Stimulated activated CD4-positive, alpha-beta T cell treated with anti-CD3 and anti-CD28 coated beads, Interleukin-12 subunit alpha, Interleukin-12 subunit beta, amount 100 ng/mL, for 4 hours (primary cell): ENCODE measurements around the gene PQBP1.

Experiments
- DNase-seq: peaks from one replicate; pipeline ENCODE4 v3.0.0-alpha.2; 2020

PQBP1 gene

GRCh38 chrX:48902776-48903175 is 5.0 kb downstream of the PQBP1 start:
- DNase-seq, result no peak

- DNase-seq, result no peak
Measured at GRCh38 chrX:48903290-48903689, 5.6 kb downstream of the PQBP1 start.

- DNase-seq, result no peak
Measured at GRCh38 chrX:48904180-48904579, 6.5 kb downstream of the PQBP1 start.

GRCh38 chrX:48904626-48905025 is 6.9 kb downstream of the PQBP1 start:
- no peak for DNase-seq

- no peak for DNase-seq
Measured at GRCh38 chrX:48905090-48905790, 7.5 kb downstream of the PQBP1 start.

- DNase-seq, result no peak
Measured at GRCh38 chrX:48908600-48908999, 10.9 kb downstream of the PQBP1 start.

- DNase-seq, result no peak
Measured at GRCh38 chrX:48909703-48910294, 12.1 kb downstream of the PQBP1 start.

- no peak for DNase-seq
Measured at GRCh38 chrX:48910926-48911411, 13.2 kb downstream of the PQBP1 start.

- peak; percentile 81 for DNase-seq
Measured at GRCh38 chrX:48911412-48912182, 13.9 kb downstream of the PQBP1 start, which contains the start of gene SLC35A2. TSS of gene SLC35A2 (minus strand) at chrX:48911646. CDS start at chrX:48911636, 10 bp downstream.

GRCh38 chrX:48913605-48914366 is 16.1 kb downstream of the PQBP1 start:
- no peak for DNase-seq

- DNase-seq, result no peak
Measured at GRCh38 chrX:48914593-48915493, 17.1 kb downstream of the PQBP1 start.

- peak; percentile 75 for DNase-seq
Measured at GRCh38 chrX:48917139-48918001, 19.6 kb downstream of the PQBP1 start.

GRCh38 chrX:48918301-48918642 is 20.5 kb downstream of the PQBP1 start:
- no peak for DNase-seq

GRCh38 chrX:48918643-48919340 is 21.1 kb downstream of the PQBP1 start, which contains the start of gene PIM2:
TSS of gene PIM2 (minus strand) at chrX:48919024. CDS start at chrX:48918834, 190 bp downstream.
- peak; percentile 84 for DNase-seq

GRCh38 chrX:48919360-48919841 is 21.7 kb downstream of the PQBP1 start:
- DNase-seq, result no peak

GRCh38 chrX:48919947-48920717 is 22.4 kb downstream of the PQBP1 start:
- DNase-seq, result no peak

- no peak for DNase-seq
Measured at GRCh38 chrX:48920718-48921104, 23.0 kb downstream of the PQBP1 start.

GRCh38 chrX:48923771-48924170 is 26.0 kb downstream of the PQBP1 start:
- no peak for DNase-seq

GRCh38 chrX:48924270-48924669 is 26.5 kb downstream of the PQBP1 start:
- no peak for DNase-seq
